Sigmoid colon (tissue), 7 donors: Measurements from ENCODE around the gene GLYAT. TPM values are rescaled to one million over a fixed set of nuclear protein-coding genes. Genes with fewer than 3 reads are reported as not detected.

ENCODE experiments used
- DNase-seq: peaks from one replicate; pipeline ENCODE4 v3.0.0-alpha.2; 2019
- H3K27ac ChIP-seq, 4 donors: fragments of 200-600 bp; sonication (generic); one replicate each; pipeline ENCODE4 v1.5.1; 2016 to 2019; ENCODE audit warnings: mild to moderate bottlenecking in 1 of 4
- H3K27me3 ChIP-seq, 3 donors: fragments of 200-600 bp; sonication (generic); one replicate each; pipeline ENCODE4 v1.5.1; 2019; ENCODE audit warnings: mild to moderate bottlenecking in 1 of 3
- H3K36me3 ChIP-seq, 4 donors: fragments of 200-600 bp; sonication (generic); one replicate each; pipeline ENCODE4 v1.5.1; 2016 to 2019
- H3K4me1 ChIP-seq, 4 donors: fragments of 200-600 bp; sonication (generic); one replicate each; pipeline ENCODE4 v1.5.1; 2017 to 2019
- H3K4me3 ChIP-seq, 4 donors: fragments of 200-600 bp; sonication (generic); one replicate each; pipeline ENCODE4 v1.5.1; 2017 to 2019; ENCODE audit warnings: mild to moderate bottlenecking in 2 of 4, moderate library complexity in 1 of 4
- H3K9me3 ChIP-seq, 4 donors: fragments of 200-600 bp in 3 of 4; sonication (generic) in 3 of 4; one replicate each; pipeline versions ENCODE4 v1.5.1 to v1.6.1; 2013 to 2019
- EP300 ChIP-seq, 4 donors: sonication (generic); formaldehyde crosslinking; IDR thresholded peaks; one replicate each; pipeline ENCODE4 v1.6.1; 2017; ENCODE audit warnings: antibody characterized with exemption in 4 of 4
- POLR2A ChIP-seq, 2 donors: fragments of 450-650 bp; IDR thresholded peaks; one replicate each; pipeline ENCODE4 v1.6.1; 2016; ENCODE audit warnings: antibody characterized with exemption in 2 of 2, mild to moderate bottlenecking in 2 of 2, moderate library complexity in 2 of 2
- POLR2AphosphoS5 ChIP-seq, 4 donors: sonication (generic); formaldehyde crosslinking; IDR thresholded peaks; one replicate each; pipeline ENCODE4 v1.6.1; 2017; ENCODE audit warnings: antibody characterized with exemption in 4 of 4
- WGBS, 2 donors: extraction: QIAGEN DNeasy Blood & Tissue Kit; methylation state at CpG; one replicate each; pipeline ENCODE4 v1.1.7; 2013; 5-methylcytosine and 5-hydroxymethylcytosine counted together
- intact Hi-C: fragments of 100-400 bp; cut with DNase I; formaldehyde crosslinking; loops from one replicate; pipeline ENCODE4 v1.15.1; 2023
- polyA plus RNA-seq, 3 donors: library from polyadenylated mRNA; stranded (reverse); fragments of 200-250 nt; gene quantifications; one replicate each; pipeline ENCODE4 v1.2.3, GENCODE V29; 2013
- total RNA-seq, 4 donors: library from RNA; depleted of rRNA; stranded (reverse); fragments of >200 nt; gene quantifications; one replicate each; pipeline ENCODE4 v1.1.0, GENCODE V29; 2016
- TF ChIP-seq, protein P1 (sequence below), 4 experiments: fragments of 450-650 bp in 3 of 4; fragments of 200-600 bp in 1 of 4; IDR thresholded peaks; one replicate each; pipeline ENCODE4 v1.5.1; 2016 to 2019; ENCODE audit warnings: antibody characterized with exemption in 4 of 4, mild to moderate bottlenecking in 3 of 4, moderate library complexity in 2 of 4
- donor health status: healthy with polysubstance abuse.
- donor health status: Bipolar disorder and iron deficiency.
- donor health status: healthy.

GLYAT gene
- total and polyA plus RNA-seq, 7 donors: 0.16 TPM; not detected in 6

DNA sequence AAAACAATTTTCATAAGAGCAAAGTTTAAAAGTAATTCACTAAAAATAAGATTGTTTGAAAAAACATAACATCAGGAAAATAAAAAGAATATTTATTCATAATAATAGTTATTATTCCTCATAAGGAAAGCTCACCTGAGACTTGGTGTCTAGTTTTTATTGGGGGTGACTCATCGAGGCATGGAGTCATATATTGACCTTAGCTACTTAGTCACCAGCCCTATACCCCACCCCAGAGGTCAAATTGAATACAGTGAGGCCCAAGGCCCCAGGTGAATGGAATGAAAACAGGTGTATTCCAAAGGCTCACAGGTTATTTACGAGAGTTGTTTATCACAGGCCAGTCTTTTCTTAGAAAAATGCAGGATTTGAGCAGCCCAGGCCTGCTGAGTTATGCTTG, 72.3 kb downstream of the GLYAT start:
- Histone ChIP-seq H3K36me3 (no peaks in the 10 kb centered on the region), H3K4me1 (no peaks in the 10 kb centered on the region), H3K27ac (no peak overlapping the region), H3K9me3 (no peaks in the 10 kb centered on the region), H3K4me3 (no peak overlapping the region), H3K27me3 (no peaks in the 10 kb centered on the region)
- TF ChIP-seq POLR2AphosphoS5 (IDR thresholded peaks at IDR 0.05) (no peak), POLR2A (IDR thresholded peaks at IDR 0.05) (no peak), EP300 (IDR thresholded peaks at IDR 0.05) (no peak)
- TF ChIP-seq, protein P1, sequence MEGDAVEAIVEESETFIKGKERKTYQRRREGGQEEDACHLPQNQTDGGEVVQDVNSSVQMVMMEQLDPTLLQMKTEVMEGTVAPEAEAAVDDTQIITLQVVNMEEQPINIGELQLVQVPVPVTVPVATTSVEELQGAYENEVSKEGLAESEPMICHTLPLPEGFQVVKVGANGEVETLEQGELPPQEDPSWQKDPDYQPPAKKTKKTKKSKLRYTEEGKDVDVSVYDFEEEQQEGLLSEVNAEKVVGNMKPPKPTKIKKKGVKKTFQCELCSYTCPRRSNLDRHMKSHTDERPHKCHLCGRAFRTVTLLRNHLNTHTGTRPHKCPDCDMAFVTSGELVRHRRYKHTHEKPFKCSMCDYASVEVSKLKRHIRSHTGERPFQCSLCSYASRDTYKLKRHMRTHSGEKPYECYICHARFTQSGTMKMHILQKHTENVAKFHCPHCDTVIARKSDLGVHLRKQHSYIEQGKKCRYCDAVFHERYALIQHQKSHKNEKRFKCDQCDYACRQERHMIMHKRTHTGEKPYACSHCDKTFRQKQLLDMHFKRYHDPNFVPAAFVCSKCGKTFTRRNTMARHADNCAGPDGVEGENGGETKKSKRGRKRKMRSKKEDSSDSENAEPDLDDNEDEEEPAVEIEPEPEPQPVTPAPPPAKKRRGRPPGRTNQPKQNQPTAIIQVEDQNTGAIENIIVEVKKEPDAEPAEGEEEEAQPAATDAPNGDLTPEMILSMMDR (IDR thresholded peaks at IDR 0.05): no peak
- WGBS, 2 donors: 3 to 48% methylated on average over 2 of the region's 2 CpGs
- intact Hi-C loops: no loop called here
- no peak for DNase-seq

Other genes starting within 250 kb of the GLYAT start
- gene OR5B21, start 223.8 kb downstream of the GLYAT start, total RNA-seq: under 1 TPM in 1 of 4 donors, not detected in 3; 0.83 TPM
- gene OR5B21, start 223.8 kb downstream of the GLYAT start, polyA plus RNA-seq: not detected
- gene LPXN, start 156.1 kb downstream of the GLYAT start, total RNA-seq: 10 to 100 TPM in 1 of 4 donors, 1 to 10 TPM in 3; 4.8 to 11.4 (median 6.9) TPM
- 10 to 100 TPM; 12.0 to 26.8 (median 13.6) TPM for gene LPXN, start 156.1 kb downstream of the GLYAT start, polyA plus RNA-seq
- gene ZFP91, start 152.9 kb downstream of the GLYAT start, total RNA-seq: 10 to 100 TPM; 68.4 to 77.4 (median 74.0) TPM
- gene ZFP91, start 152.9 kb downstream of the GLYAT start, polyA plus RNA-seq: 10 to 100 TPM; 31.6 to 43.2 (median 34.2) TPM
- gene CNTF, start 109.3 kb downstream of the GLYAT start, total RNA-seq: 1 to 10 TPM; 1.2 to 1.8 (median 1.7) TPM
- under 1 TPM in 1 of 3 donors, not detected in 2; 0.87 TPM for gene CNTF, start 109.3 kb downstream of the GLYAT start, polyA plus RNA-seq
- gene GLYATL2, start 112.8 kb upstream of the GLYAT start, total RNA-seq: not detected
- gene GLYATL2, start 112.8 kb upstream of the GLYAT start, polyA plus RNA-seq: under 1 TPM in 1 of 3 donors, not detected in 2; 0.06 TPM
- gene GLYATL1, start 207.5 kb upstream of the GLYAT start, total RNA-seq: not detected
- under 1 TPM in 1 of 3 donors, not detected in 2; 0.74 TPM for gene GLYATL1, start 207.5 kb upstream of the GLYAT start, polyA plus RNA-seq